ENCODE measurements around the gene CWC27. TPM values are rescaled to one million over a fixed set of nuclear protein-coding genes. Genes with fewer than 3 reads are reported as not detected.

The CWC27 gene
- total and polyA plus RNA-seq, 9 of the 15 experiments (the other 6 are each of a cell fraction or from before 2014, with no cell fraction given) = 19.7 to 49.3 (median 38.3) TPM

GRCh38 chr5:64768358-64769312 is at the start of gene CWC27, which contains the start of gene SREK1IP1 (continued):
- TF ChIP-seq ZNF197 (CRISPR knock-in tag; IDR thresholded peaks at IDR 0.05; ENCODE audit: low read depth) = no peak
- TF ChIP-seq, protein P1, sequence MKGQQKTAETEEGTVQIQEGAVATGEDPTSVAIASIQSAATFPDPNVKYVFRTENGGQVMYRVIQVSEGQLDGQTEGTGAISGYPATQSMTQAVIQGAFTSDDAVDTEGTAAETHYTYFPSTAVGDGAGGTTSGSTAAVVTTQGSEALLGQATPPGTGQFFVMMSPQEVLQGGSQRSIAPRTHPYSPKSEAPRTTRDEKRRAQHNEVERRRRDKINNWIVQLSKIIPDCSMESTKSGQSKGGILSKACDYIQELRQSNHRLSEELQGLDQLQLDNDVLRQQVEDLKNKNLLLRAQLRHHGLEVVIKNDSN (CRISPR knock-in tag; IDR thresholded peaks at IDR 0.05) = no peak
- peak; percentile 94 for TF ChIP-seq GTF2E2 (tag; IDR thresholded peaks at IDR 0.05)
- TF ChIP-seq TFE3 (CRISPR knock-in tag; IDR thresholded peaks at IDR 0.05) = no peak
- no peak for TF ChIP-seq RBM22 (IDR thresholded peaks at IDR 0.05; ENCODE audit: low read depth, low read length, poor library complexity, severe bottlenecking)
- no peak for TF ChIP-seq PCBP2 (IDR thresholded peaks at IDR 0.05; ENCODE audit: low read depth, low read length, poor library complexity, severe bottlenecking)
- TF ChIP-seq ZNF384 (IDR thresholded peaks at IDR 0.05; ENCODE audit: low read depth, low read length) = no peak
- peak; percentile 85 for TF ChIP-seq SUPT5H (IDR thresholded peaks at IDR 0.05)
- TF ChIP-seq, protein P2, sequence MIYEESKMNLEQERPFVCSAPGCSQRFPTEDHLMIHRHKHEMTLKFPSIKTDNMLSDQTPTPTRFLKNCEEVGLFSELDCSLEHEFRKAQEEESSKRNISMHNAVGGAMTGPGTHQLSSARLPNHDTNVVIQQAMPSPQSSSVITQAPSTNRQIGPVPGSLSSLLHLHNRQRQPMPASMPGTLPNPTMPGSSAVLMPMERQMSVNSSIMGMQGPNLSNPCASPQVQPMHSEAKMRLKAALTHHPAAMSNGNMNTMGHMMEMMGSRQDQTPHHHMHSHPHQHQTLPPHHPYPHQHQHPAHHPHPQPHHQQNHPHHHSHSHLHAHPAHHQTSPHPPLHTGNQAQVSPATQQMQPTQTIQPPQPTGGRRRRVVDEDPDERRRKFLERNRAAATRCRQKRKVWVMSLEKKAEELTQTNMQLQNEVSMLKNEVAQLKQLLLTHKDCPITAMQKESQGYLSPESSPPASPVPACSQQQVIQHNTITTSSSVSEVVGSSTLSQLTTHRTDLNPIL (CRISPR knock-in tag; IDR thresholded peaks at IDR 0.05) = no peak
- TF ChIP-seq ZNF766 (CRISPR knock-in tag; conservative IDR thresholded peaks at IDR 0.05) = no peak
- peak; percentile 66; the same call in 1 of the 2 replicates for TF ChIP-seq RNF2 (IDR thresholded peaks at IDR 0.05)
- no peak for TF ChIP-seq ZNF589 (CRISPR knock-in tag; IDR thresholded peaks at IDR 0.05; ENCODE audit: low read depth)
- no peak for TF ChIP-seq ILK (tag; IDR thresholded peaks at IDR 0.05; ENCODE audit: borderline replicate concordance, low read depth)
- no peak for TF ChIP-seq ZNF224 (CRISPR knock-in tag; IDR thresholded peaks at IDR 0.05)

Measured in K562 (cell line).